Neural crest cell (in vitro differentiated cells): ENCODE results near the gene TCF25. TPM values are rescaled to one million over a fixed set of nuclear protein-coding genes. Genes with fewer than 3 reads are reported as not detected.
"Not testable (repeated sequence)": the region's sequence is repeated elsewhere in the genome, so short reads cannot be mapped to it uniquely, and the experiment has no call there.

Source experiments
- DNase-seq: peaks from one replicate; pipeline ENCODE4 v3.0.0; 2021; ENCODE audit warnings: low read depth, mixed read lengths, low spot score
- H3K27ac Mint-ChIP-seq: one replicate; pipeline ENCODE4 v1.8.0; 2021; ENCODE audit warnings: mild to moderate bottlenecking, mixed read lengths; ENCODE audit not compliant: unreplicated experiment
- H3K27me3 Mint-ChIP-seq: 2 replicates; pipeline ENCODE4 v1.8.0; 2021; ENCODE audit warnings: low read depth, mild to moderate bottlenecking, mixed read lengths
- H3K36me3 Mint-ChIP-seq: 2 replicates; pipeline ENCODE4 v1.8.0; 2021; ENCODE audit warnings: low read depth, mild to moderate bottlenecking, mixed read lengths
- H3K4me1 Mint-ChIP-seq: 2 replicates; pipeline ENCODE4 v1.8.0; 2021; ENCODE audit warnings: mixed read lengths
- H3K4me3 Mint-ChIP-seq: one replicate; pipeline ENCODE4 v1.8.0; 2021; ENCODE audit warnings: mild to moderate bottlenecking, mixed read lengths
- H3K9me3 Mint-ChIP-seq: 2 replicates; pipeline ENCODE4 v1.8.0; 2021; ENCODE audit warnings: mixed read lengths
- total RNA-seq: library from RNA; stranded (reverse); gene quantifications from 2 replicates; pipeline ENCODE4 v1.2.1, GENCODE V29; 2021
- TF ChIP-seq, protein P1 (sequence below): fragments of 200-600 bp; sonication (generic); conservative IDR thresholded peaks from 2 replicates; pipeline ENCODE4 v1.5.0; 2021; ENCODE audit warnings: antibody characterized with exemption, mild to moderate bottlenecking

Gene TCF25
- total RNA-seq, 1 donor from 2014 or later, result 209 TPM

DNA sequence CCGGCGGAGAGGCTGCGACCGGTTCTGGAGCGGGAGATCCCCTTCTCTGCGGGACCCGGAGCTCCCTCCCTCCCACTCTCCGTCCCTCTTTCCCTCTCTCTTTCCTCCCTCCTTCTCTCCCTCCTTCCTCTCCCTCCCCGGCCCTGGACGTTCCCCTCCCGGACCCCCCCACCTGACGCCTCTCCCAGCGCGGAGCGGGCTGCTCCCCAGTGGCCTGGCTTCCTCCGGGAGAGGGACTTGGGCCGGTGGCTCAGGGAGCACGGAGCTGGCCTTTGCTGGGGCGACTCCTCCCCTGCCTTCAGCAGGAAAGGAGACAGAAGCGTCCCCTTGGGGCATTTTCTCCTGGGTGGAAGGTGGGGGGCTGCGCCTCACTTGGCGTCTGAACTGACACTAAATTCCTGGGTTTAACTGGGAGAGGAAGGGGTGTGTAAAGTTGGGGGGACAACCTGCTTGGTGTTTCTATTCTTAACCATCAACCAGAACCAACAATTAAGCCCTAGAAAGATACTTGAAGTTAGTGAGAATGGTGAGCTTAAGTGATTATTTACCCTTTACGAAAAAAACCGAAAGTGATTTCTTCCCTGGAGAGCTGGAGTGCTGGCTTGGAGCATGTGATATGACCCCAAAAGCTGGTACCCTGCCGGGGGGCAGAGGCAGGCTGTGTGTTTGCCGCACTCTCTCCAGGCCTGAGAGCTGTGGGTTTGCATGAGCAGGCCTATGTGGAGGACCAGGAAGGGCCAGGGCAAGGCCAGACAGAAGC lies 44.3 kb upstream of the TCF25 start:
- peak overlapping the region; percentile 79 for H3K27ac Mint-ChIP-seq
- peaks cover 16% of the 10 kb centered on the region for H3K4me1 Mint-ChIP-seq
- H3K9me3 Mint-ChIP-seq, result no peaks in the 10 kb centered on the region
- H3K36me3 Mint-ChIP-seq, result peaks cover 2% of the 10 kb centered on the region
- TF ChIP-seq, protein P1, sequence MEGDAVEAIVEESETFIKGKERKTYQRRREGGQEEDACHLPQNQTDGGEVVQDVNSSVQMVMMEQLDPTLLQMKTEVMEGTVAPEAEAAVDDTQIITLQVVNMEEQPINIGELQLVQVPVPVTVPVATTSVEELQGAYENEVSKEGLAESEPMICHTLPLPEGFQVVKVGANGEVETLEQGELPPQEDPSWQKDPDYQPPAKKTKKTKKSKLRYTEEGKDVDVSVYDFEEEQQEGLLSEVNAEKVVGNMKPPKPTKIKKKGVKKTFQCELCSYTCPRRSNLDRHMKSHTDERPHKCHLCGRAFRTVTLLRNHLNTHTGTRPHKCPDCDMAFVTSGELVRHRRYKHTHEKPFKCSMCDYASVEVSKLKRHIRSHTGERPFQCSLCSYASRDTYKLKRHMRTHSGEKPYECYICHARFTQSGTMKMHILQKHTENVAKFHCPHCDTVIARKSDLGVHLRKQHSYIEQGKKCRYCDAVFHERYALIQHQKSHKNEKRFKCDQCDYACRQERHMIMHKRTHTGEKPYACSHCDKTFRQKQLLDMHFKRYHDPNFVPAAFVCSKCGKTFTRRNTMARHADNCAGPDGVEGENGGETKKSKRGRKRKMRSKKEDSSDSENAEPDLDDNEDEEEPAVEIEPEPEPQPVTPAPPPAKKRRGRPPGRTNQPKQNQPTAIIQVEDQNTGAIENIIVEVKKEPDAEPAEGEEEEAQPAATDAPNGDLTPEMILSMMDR, result no peak
- no peaks in the 10 kb centered on the region for H3K27me3 Mint-ChIP-seq
- H3K4me3 Mint-ChIP-seq, result peak overlapping the region; percentile 82
- DNase-seq, result no peak

DNA sequence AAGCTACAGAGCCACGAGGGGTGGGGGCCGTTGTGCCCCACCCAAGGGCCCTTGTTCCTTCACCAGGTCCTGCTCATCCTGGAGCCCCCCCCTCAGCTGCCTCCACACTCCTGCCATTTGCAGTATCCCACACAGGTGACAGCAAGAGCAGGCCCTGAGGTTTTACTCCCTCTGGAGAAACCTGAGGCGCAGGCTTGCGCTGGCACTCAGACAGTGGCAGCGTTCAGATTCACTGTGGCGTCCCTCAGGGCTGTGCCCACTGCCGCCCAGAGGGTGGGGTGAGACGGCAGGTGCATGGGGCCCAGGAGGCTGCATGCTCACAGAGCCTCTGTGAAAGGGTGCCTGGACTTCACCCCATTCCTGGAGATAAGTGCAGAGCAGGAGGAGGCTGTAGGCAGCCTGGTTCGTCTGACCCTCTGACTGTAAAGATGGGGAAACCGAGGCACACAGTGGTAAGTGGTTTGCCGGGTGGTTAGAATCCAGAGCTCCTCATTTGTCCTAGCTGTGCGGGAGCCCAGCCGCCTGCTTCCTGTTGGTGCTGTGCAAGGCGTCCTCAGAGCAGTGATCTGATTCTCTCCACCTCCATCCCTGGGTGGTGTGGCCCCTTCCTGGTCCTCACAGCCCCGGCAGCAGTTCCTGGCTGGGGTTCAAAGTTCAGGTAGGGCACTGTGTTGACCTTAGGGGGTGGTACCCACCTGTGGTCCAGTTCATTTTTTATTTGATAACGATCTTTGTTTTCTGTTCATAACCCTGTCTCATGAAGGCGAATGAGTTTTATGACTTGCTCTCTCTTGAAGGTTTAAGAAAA lies 43.6 kb upstream of the TCF25 start:
- no peak for DNase-seq
- Mint-ChIP-seq H3K36me3 (peaks cover 7% of the 10 kb centered on the region), H3K27ac (no peak overlapping the region), H3K27me3 (no peaks in the 10 kb centered on the region), H3K9me3 (no peaks in the 10 kb centered on the region), H3K4me1 (peaks cover 16% of the 10 kb centered on the region), H3K4me3 (peak overlapping the region; percentile 88)
- TF ChIP-seq, protein P1, result no peak

DNA sequence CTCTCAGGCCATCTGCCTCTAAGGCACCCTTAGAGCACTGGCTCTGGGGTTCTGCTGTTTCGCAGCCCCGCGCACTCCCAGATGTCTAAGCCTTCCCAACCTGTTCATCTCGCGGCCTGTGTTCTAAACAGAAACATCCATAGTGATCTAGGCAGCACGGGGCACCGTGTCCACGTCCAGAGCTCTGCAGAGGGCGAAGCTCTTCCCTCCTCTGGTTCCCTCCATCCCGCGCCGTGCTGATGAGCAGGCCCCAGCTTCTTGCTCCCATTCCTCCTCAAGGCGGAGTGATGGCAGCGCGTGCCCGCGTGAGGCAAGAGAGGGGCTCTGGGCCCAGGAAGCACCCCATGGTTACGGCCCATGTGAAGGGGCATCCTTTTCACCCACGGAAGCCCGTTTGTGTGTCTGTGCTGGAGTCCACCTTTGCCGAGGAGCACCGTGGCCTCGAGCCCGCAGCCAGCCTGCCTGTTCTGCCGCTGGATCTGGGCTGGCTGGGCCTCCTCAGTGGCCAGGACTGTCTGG lies 41.5 kb upstream of the TCF25 start:
- Mint-ChIP-seq H3K27me3 (no peaks in the 10 kb centered on the region), H3K9me3 (no peaks in the 10 kb centered on the region), H3K4me3 (peak overlapping the region; percentile 47), H3K36me3 (peaks cover 10% of the 10 kb centered on the region), H3K27ac (peak overlapping the region; percentile 71), H3K4me1 (peaks cover 16% of the 10 kb centered on the region)
- TF ChIP-seq, protein P1, result no peak
- DNase-seq, result no peak

DNA sequence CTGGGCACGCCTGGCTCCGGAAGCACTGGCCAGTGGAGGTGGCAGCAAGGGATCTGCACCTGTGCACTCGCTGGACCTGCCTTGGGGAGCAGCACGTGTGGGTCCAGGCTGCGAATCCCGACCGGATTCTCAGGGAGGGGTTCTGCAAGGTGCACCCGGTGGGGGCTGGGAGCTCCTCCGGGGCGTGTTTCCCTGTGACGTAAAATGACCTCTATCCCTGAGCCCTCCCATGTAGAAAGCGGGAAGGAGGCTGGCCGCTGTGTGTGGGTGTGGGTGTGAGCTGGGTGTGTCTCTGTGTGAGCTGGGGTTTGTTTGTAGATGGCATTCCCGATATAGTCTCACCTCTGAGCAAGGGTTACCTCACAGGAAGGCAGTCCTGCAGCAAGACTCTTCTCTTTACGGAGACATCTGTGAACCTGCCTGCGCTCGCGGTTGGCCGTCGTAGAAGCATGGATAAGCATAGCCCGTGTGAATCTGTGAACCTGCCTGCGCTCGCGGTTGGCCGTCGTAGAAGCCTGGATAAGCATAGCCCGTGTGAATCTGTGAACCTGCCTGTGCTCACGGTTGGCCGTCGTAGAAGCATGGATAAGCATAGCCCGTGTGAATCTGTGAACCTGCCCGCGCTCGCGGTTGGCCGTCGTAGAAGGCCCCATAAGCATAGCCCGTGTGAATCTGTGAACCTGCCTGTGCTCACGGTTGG lies 39.6 kb upstream of the TCF25 start:
- H3K27me3 Mint-ChIP-seq, DNase-seq, H3K9me3 Mint-ChIP-seq, H3K27ac Mint-ChIP-seq, H3K36me3 Mint-ChIP-seq, H3K4me3 Mint-ChIP-seq: not testable (repeated sequence)
- peaks cover 16% of the 10 kb centered on the region for H3K4me1 Mint-ChIP-seq

DNA sequence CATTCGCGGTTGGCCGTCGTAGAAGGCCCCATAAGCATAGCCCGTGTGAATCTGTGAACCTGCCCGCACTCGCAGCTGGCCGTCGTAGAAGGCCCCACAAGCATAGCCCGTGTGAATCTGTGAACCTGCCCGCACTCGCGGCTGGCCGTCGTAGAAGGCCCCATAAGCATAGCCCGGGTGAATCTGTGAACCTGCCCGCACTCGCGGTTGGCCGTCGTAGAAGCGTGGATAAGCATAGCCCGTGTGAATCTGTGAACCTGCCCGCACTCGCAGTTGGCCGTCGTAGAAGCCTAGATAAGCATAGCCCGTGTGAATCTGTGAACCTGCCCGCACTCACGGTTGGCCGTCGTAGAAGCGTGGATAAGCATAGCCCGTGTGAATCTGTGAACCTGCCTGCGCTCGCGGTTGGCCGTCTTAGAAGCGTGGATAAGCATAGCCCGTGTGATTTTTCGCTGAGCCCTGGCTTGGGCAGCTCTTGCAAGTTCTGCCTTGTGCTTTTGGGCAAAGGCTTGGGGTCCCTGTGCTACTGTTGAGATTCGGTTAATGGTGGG lies 38.5 kb upstream of the TCF25 start:
- Mint-ChIP-seq H3K27ac (peak overlapping the region; percentile 73), H3K4me1 (peaks cover 16% of the 10 kb centered on the region)
- H3K27me3 Mint-ChIP-seq, H3K36me3 Mint-ChIP-seq, DNase-seq, H3K4me3 Mint-ChIP-seq, H3K9me3 Mint-ChIP-seq: not testable (repeated sequence)

DNA sequence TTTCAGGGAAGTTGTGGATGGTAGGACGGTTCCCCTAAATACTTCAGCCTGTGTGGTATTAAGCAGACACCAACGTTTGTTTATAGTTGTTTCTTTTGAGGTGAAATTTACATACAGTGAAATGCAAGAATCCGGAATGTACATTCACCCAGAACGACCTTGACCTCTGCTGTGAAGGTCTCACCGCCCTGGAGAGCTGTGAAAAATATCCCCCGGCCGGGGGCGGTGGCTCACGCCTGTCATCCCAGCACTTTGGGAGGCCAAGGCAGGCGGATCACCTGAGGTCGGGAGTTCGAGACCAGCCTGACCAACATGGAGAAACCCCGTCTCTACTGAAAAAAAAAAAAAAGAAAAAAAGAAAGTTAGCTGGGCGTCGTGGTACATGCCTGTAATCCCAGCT lies 36.9 kb upstream of the TCF25 start:
- not testable (repeated sequence) for H3K4me1 Mint-ChIP-seq, H3K9me3 Mint-ChIP-seq, H3K4me3 Mint-ChIP-seq, H3K27me3 Mint-ChIP-seq, H3K36me3 Mint-ChIP-seq, H3K27ac Mint-ChIP-seq, DNase-seq
